HG02884 (cell line): ENCODE results near the gene SEMA3C.
A peak's percentile ranks its signal among the peaks of the same experiment; 100 is the strongest.

ENCODE experiments used
- ATAC-seq: cut with Tn5 transposase; IDR thresholded peaks from one replicate; pipeline ENCODE4 v1.9.1; 2021; ENCODE audit warnings: mild to moderate bottlenecking, moderate library complexity; ENCODE audit not compliant: unreplicated experiment

SEMA3C gene

DNA sequence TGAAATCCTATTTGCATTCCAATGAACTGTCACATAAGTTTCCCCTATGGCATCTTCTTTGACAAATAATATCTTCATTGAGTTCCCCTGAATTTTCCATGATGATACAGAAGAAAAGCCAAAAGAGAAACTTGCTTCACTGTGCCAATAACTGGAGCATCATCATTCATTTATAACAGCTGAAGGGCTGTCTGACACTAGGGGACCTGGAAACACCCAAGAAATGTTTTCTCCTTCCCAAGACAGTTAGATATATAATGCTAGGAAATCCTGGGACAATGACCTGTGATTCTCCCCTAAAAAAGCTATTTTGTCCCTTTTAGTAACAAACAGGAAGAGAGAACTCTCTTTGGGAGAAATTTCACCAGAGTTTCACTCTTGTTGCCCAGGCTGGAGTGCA is 133.6 kb downstream of the SEMA3C start:
- ATAC-seq: no peak

DNA sequence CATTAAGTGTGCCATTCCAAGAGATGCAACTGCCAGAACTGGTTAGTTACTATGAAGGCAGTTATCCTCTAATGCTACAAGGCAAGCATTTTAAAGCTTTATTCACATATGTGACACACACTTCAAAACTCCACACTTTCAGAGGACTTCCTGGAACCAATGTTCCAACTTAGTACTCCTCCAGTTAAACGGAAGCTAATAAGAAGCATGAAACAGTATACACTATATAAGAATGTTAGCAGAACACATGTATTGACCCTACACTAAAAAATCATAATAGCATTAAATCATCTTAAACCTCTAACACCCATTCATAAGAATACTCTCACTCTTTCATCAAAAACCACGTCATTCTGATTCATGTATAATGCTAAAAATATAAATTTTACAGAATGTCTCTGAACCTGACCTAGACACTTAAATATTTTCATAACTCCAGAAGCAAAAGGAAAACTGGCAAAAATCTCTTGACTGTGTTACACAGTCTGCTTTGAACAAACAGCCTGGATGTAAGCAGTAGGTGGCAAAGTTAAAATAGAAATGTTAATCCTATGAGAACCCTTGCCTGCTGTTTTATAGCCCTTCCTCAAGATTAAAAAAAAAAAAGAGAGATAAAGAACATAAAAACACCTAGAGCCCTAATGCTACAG is 135.0 kb downstream of the SEMA3C start:
- ATAC-seq: no peak

DNA sequence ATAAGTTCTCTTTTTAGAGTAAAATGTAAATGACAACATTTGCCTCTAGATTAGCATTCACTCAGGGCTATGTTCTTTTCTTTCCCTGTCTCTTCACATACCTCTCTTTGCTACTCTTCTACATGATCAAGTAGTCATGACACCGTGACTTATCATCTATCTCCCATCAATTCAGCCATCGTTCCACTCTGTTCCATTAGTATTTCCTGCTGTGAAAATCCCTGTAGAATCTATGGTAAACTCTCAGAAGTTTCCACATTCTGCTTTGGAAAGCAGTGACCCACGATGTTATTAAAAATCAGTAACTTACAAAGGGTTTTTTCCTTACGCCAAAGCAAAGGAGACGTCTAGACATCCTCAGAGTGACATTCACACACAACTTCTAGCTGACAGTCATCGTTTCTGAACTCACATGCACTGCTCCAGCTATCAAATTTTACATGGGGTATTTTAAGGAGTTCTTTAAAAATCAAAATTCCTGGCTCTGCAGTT is 135.6 kb downstream of the SEMA3C start:
- no peak for ATAC-seq

DNA sequence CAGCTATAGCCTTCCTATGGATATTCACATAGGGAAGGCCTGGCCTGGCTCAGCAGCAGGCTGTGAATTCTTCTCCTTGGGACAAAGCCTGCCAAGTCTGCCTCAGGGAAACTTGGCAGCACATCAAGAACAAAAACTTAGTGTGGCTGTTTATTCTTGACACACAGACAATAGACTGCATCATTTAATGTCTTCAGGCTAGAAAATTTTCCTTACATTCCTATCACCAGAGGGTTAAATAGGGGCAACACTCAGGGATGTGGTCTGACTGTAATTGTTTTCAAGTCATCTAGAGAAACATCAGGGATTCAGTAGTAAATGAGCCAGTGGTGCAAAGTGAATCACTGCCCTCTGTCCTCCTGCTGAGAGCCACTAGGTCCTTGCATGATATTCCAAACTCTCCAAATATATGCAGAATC is 137.3 kb downstream of the SEMA3C start:
- no peak for ATAC-seq

DNA sequence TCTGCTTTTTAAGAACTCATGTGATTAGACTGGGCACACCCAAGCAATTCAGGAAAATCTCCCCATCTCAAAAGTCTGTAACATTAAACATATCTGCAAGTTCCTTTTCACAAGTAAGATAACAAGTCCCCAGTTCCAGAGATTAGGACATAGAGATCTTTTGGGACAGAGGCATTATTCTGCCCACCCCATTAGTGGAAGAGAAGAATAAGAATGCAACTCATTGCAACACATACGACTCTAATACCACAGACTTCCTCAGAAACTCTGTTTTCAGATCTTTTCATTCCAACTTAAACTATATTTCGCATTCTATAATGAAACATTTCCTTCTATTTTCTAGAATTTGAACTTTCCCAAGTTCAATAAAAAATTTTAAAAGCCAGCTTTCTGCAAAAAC is 137.7 kb downstream of the SEMA3C start:
- ATAC-seq: no peak

DNA sequence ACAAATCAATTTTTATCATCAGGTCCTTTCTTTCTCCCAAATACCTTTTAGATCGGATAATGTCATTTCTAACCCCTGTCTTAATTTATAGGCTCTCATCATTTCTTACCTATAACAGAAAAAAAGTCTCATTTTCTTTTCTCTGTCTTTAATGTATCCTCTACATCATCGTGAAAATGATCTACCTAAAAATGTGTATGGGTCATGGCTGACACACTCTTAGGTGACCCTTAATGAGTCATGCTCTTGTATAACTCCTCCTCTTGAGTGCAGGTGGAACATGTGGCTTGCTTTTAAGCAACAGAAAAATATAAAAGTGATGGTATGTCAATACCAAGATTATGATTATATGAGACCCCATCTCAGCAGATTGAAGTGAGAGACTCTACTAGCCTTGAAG is 139.4 kb downstream of the SEMA3C start:
- no peak for ATAC-seq

DNA sequence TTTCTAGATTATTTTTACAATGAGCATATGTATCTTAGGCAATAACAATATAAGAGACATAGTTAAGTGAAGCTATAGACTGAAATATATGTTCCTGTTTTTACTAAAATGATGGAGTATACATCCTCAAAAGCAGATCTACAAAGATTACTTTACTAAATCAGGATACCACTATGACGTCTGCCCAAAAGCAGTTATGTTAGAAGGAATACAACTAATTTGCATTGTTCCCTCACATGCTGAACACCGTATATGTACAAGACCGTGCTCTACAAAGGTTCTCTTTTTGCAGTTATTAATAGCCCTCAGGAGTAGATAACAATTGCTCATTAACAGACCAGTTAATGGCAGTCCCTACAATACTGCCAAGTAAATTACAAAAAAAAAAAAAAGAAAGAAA is 143.0 kb downstream of the SEMA3C start:
- no peak for ATAC-seq

DNA sequence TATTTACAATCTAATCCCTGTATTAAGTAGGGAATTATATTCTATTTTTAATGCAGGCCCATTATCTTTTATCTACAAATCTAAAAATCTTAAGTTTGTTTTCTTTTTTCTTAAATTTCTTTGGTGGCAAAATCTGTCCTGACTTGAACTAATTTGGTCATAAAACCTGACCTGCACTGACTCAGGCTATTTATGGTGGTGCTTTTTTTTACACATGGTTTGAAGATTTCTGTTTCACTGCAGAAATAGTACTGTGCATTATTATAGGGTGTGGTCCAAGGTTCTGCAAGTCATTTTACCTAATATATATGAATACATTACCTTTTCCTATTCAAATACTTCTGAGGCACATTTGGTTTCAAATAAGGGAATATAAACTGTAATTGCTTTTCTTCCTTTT is 143.4 kb downstream of the SEMA3C start:
- no peak for ATAC-seq

DNA sequence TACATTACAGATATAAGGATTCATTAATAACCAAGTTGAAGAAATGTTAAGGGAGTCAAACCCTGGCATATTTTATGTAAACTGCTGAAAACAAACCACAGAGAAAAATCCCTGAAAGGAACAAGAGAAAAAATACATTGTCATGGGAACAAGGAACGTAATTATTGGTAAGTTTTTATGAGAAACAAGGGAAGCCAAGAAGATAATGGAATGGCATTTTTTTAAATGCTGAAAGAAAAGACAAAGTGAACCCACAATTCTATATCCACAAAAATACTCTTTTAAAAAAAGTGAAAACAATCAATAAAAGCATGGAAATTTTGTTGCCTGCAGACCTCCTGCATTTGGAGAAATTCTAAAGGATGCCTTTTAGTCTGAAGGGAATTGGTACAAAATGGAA is 144.0 kb downstream of the SEMA3C start:
- no peak for ATAC-seq

DNA sequence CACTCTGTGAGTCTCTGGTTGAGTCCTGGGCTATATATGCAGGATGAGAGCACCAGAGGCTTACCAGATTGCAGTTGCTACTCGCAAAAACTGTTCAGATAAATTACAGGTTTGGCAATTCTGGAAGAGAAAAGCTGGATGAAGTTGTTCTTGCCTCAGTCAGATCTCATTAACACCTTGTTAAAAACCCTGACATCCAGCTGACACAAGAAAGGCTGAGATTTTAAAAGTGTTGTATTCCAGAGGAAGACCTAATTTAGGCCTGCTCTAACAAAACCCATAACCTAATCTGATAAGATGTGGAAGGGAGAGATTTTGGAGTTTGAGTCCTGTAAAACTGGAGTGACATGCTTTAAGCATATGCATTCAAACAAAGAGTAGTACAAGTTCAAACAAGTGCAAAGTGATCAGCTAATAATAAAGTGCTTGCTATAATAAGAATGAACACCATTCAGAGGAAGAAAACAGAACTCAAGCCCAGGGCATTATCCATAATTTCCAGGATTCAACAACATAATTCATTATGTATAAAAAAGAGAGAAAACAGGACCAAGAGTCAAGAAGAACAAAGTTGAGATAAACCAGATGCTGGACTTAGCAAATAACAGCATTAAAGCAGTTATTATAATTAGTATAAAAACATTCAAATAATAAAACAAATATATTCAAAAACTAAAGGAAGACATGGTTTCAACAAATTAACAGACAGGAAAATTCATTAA is 144.9 kb downstream of the SEMA3C start:
- no peak for ATAC-seq

DNA sequence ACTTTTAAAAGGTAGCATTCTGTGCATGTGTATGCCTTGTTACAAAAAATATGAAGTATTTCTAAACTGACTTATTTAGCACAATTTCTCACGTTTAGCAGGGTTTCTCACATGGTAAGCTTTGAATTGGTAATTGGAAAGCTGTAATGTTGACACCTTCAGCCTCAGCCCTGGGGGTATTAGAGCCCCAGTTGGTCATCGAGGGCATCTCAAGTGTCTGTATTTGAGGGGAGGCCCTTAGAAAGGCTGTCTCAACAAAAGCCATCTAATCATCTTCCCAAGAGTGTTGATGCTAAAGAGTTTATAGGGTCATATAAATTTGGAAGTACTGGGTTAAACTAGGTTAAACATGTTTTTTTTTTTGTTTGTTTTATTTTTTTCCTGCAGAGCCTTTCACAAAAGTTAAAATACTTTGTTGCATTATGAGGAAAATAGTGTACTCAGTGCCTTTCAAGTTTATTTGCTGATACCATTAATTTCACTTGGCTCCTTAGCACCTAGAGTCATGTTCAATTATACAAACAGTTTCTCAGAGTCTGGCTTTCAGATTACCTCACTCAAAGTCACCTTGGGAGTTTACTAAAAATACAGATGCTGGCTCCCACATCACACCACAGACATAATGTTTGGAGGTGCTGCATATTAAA is 146.4 kb downstream of the SEMA3C start:
- no peak for ATAC-seq

DNA sequence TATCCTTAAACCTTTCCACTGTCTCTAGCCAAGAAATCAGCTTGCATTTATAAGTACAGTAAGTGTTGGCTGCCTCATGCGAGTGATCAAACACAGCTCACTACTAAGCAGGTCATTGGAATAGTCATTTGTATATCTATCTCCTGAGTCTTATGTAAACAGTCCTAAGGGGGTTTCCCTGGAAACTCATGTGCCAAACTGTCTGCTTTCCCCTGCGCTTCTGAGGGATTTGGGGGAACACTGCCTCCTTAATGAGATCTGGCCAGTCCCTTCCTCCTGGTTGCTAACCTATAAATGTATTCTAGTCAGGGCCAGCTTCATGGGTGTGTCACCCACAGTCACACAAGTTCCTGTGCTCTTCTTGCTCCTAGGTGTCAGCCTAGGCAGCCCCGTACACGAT is 147.3 kb downstream of the SEMA3C start:
- no peak for ATAC-seq

DNA sequence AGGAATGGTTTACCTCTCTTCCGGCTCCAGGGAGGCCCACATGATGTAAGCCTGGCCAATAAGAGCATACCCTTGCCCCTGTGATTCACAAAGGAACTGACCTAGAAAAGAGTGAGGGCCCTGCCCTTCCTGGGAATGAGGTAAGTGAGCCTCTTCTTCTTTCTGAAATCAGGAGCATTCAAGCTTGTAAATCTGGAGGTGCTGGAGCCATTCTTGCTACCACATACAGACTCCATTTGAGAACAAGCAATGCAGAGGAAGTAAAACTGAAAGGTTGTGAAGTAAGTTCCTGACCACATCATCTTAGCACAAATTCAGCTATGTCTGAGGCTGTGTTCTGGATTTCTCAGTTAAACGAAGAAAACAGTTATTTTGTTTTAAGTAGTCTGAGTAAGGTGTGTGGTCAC is 148.2 kb downstream of the SEMA3C start:
- ATAC-seq: peak; percentile 77

DNA sequence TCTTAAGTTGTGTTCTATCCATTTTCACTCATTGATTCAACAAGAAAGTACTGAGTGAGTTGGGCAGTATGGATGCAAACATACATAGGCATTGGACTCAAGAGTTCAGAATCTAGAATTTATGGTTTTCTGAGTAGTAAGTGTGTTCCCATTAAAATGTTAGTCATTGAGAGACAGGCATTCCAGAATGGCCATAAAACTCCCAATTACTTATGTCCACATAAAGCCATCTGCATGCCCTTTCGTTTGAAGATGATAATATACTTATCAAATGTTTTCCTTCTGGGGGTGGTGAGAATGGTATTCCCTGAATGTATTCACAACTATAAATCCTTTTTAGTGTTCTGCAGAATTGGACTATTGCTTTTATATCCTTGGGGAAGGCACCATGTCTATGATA is 148.8 kb downstream of the SEMA3C start:
- no peak for ATAC-seq

DNA sequence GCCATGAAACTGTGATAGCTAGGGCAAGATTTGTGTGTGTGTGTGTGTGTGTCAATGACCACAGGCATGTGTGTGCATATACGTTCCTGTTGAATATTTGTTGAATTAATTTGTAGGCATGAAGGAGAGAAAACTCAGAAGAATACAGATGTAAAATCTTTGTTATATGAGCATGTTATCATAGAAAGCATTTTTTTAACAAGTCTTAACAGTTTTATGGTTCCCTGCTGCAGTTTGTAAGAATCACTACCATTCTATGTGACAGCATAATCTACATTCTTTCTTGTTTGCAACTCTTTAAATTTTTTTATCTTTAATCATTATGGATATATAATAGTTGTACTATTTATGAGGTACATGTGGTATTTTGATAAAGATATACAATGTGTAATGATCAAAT is 150.1 kb downstream of the SEMA3C start:
- ATAC-seq: no peak

DNA sequence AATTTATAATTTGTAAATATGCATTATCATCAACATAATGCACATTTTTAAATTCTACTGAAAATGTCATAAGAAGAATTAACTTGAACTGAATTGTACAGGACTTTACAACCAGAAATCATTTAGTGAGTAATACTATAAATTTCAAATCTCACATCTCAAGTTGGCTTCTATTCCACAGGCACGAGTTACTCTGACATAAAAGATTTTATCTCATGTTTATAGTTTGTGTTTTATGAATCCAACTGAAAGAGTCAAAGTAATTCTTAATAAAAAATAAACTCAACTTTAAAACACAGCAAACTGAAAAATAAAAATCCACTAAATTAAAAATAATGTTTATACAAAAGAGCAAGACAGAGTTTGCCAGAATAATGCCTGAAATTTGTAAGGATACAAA is 151.2 kb downstream of the SEMA3C start:
- ATAC-seq: no peak

DNA sequence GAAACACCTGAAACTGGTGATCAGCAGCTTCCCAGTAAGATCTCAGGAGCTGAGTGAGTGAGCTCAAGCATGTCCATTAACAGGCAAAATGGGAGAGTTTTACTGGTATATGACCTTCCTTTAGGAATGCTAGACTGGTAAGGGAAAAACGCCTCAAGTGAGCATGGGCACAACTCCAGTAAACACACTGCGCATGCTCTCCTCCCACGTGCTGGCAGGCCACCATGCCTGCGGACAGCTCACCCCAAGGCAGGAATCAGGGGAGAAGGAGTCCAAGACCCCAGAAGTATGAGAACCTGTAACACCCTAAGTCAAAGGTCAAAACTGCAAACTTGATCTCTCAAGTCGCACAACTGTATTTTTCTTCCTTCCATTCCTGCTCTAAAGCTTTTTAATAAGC is 152.1 kb downstream of the SEMA3C start:
- no peak for ATAC-seq

DNA sequence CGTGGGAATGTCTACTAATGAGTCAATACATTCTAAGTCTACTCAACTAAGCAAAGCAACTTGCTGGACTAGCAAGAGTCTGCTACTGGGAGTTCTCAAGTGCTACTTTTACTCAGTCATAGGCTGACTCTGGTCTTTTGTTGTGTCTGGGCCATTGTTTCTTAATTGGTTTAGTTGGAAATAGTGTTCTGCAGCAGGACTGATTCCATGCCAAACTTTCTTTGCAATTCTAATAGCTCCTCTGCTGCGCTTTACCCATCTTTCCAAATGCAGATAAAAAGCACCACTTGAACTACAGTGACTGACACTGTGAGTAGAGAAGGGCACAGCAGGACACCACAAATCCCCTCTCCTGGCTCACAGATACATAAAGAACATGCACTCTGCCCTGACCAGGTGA is 154.7 kb downstream of the SEMA3C start:
- no peak for ATAC-seq

DNA sequence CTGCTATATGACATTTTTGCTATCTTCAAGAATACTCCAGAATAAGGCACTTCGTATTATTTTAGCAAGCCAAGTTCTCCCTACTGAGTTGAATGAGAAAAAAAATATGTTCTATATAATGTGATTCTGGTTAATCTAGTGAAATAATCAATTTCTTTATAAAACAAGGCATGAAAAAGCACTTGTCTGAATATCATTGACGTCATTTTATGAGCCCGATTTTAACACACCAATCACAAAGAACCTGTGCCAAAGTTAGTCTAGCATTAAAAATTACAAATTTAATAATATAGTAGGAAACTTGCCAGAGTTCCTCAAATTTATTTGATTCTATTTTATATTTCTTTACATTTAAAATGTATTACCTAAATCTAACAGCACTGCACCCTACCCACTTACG is 155.1 kb downstream of the SEMA3C start:
- ATAC-seq: no peak

DNA sequence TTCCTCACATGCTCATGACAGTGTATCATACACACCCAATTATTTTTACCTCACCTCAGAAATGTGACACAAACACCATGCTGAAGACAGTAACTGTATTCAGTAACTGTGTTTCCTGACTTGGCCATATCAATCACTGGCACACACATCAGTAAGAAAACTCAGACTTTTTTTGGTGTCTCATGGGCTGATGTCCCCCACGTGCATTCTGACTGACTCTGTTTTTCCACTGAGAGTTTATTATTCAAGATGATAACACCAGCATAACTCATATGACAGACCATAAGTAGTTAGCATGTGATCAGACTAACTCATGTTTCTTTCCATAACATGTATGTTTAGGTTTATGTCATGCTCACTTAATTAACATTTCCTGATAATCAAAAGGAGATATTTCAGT is 155.6 kb downstream of the SEMA3C start:
- ATAC-seq: no peak

DNA sequence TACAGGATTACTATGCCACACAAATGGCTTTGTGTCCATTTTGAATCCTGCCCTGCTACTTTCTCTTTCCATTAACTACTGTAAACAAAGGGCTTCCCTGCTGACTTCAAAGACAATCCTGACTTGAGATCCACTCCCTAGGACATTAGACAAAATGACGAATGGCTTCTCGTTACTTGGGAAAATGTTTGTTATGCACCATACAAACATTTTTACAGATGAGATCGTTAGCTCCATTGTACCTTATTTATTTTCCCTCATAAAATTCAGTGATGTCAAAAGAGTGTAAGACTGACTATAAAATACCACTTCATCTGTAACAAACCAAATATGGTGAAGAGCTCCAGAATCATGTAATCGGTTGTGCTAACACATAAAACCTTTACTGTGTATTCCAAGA is 158.6 kb downstream of the SEMA3C start:
- no peak for ATAC-seq
